Type B pancreatic cell (in vitro differentiated cells): ENCODE results near the gene TBC1D2. TPM values are rescaled to one million over a fixed set of nuclear protein-coding genes. Genes with fewer than 3 reads are reported as not detected.
A peak's percentile ranks its signal among the peaks of the same experiment; 100 is the strongest.

Experiments
- DNase-seq: peaks from one replicate; pipeline ENCODE4 v3.0.0; 2021; ENCODE audit warnings: mixed read lengths; ENCODE audit not compliant: unreplicated experiment; ENCODE audit errors: extremely low spot score
- H3K27ac Mint-ChIP-seq: 2 replicates; pipeline ENCODE4 v1.8.0; 2021; ENCODE audit warnings: mild to moderate bottlenecking, mixed read lengths
- H3K27me3 Mint-ChIP-seq: 2 replicates; pipeline ENCODE4 v1.8.0; 2021; ENCODE audit warnings: mixed read lengths
- H3K36me3 Mint-ChIP-seq: 2 replicates; pipeline ENCODE4 v1.8.0; 2021; ENCODE audit warnings: mixed read lengths
- H3K4me1 Mint-ChIP-seq: one replicate; pipeline ENCODE4 v1.8.0; 2021; ENCODE audit warnings: mixed read lengths; ENCODE audit not compliant: unreplicated experiment
- H3K4me3 Mint-ChIP-seq: 2 replicates; pipeline ENCODE4 v1.8.0; 2021; ENCODE audit warnings: mild to moderate bottlenecking, mixed read lengths
- H3K9me3 Mint-ChIP-seq: 2 replicates; pipeline ENCODE4 v1.8.0; 2021; ENCODE audit warnings: mixed read lengths
- total RNA-seq: library from RNA; stranded (reverse); gene quantifications from 2 replicates; pipeline ENCODE4 v1.2.1, GENCODE V29; 2021; ENCODE audit warnings: low replicate concordance
- TF ChIP-seq, protein P1 (sequence below): fragments of 200-600 bp; sonication (generic); conservative IDR thresholded peaks from 2 replicates; pipeline ENCODE4 v1.5.0; 2021; ENCODE audit warnings: antibody characterized with exemption, mild to moderate bottlenecking

The TBC1D2 gene
- total RNA-seq, 1 donor from 2014 or later = 9.4 TPM

GRCh38 chr9:98280574-98280973 is 25.1 kb upstream of the TBC1D2 start:
- Mint-ChIP-seq H3K27ac (no peak overlapping the region), H3K27me3 (peaks cover 44% of the 10 kb centered on the region), H3K4me1 (peaks cover 18% of the 10 kb centered on the region), H3K4me3 (peak overlapping the region; percentile 51), H3K9me3 (no peaks in the 10 kb centered on the region), H3K36me3 (no peaks in the 10 kb centered on the region)
- DNase-seq = no peak
- TF ChIP-seq, protein P1, sequence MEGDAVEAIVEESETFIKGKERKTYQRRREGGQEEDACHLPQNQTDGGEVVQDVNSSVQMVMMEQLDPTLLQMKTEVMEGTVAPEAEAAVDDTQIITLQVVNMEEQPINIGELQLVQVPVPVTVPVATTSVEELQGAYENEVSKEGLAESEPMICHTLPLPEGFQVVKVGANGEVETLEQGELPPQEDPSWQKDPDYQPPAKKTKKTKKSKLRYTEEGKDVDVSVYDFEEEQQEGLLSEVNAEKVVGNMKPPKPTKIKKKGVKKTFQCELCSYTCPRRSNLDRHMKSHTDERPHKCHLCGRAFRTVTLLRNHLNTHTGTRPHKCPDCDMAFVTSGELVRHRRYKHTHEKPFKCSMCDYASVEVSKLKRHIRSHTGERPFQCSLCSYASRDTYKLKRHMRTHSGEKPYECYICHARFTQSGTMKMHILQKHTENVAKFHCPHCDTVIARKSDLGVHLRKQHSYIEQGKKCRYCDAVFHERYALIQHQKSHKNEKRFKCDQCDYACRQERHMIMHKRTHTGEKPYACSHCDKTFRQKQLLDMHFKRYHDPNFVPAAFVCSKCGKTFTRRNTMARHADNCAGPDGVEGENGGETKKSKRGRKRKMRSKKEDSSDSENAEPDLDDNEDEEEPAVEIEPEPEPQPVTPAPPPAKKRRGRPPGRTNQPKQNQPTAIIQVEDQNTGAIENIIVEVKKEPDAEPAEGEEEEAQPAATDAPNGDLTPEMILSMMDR = no peak

DNA sequence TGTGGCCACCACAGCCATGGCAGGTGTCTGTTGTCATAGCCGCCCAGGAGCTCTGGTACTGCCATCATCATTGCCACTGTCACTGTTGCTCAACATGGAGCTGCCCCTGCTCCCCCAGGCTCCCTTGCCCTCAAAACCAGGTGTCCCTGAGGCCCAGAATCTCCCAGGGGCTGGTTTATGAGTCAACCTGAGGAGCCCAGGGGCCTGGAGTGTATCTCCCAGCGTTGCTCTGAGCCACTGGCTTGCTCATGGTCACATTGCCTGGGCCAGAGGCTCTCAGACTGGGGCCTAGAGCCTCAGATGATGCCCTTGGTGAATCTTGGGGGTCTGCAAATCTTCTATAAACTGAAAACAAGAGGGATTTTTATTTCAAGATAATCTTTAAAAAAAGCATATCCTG is 24.7 kb upstream of the TBC1D2 start:
- Mint-ChIP-seq H3K27ac (no peak overlapping the region), H3K36me3 (no peaks in the 10 kb centered on the region), H3K9me3 (no peaks in the 10 kb centered on the region), H3K27me3 (peaks cover 45% of the 10 kb centered on the region), H3K4me1 (peaks cover 18% of the 10 kb centered on the region), H3K4me3 (no peak overlapping the region)
- TF ChIP-seq, protein P1 = no peak
- no peak for DNase-seq

DNA sequence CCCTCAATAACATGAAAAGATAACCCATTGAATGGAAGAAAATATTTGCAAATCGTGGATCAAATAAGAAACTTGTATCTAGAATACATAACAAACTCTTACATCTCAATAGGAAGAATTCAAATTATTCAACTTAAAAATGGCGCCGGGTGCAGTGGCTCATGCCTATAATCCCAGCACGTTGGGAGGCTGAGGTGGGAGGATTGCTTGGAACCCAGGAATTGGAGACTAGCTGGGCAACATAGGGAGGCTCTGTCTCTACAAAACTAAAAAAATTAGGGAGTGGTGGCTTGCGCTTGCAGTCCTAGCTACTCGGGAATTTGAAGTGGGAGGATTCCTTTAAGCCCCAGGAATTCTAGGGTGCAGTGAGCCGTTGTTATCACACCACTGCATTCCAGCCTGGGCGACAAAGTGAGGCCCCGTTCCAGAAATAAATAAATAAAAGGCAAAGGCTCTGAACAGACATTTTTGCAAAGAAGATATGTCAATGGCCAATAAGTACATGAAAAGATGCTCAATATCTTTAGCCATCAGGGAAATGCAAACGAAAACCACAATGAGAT is 21.5 kb upstream of the TBC1D2 start:
- TF ChIP-seq, protein P1 = no peak
- Mint-ChIP-seq H3K27ac (no peak overlapping the region), H3K9me3 (no peaks in the 10 kb centered on the region), H3K4me3 (no peak overlapping the region), H3K4me1 (peaks cover 15% of the 10 kb centered on the region), H3K36me3 (no peaks in the 10 kb centered on the region), H3K27me3 (peaks cover 46% of the 10 kb centered on the region)
- DNase-seq = no peak

DNA sequence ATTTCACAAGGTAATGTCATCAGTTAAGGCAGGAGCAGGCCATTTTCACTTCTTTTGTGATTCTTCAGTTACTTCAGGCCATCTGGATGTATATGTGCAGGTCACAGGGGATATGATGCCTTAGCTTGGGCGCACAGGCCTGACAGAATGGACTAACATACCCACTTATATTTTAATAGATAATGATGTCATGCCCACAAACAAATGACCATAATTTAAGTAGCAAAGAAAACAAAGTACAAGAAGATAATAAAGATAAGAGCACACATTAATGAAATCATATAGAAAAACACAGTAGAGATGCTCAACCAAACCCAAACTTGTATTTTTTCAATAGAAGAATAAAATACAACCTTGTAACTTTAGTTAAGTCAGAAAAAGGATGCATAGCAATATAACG is 19.7 kb upstream of the TBC1D2 start:
- no peaks in the 10 kb centered on the region for H3K36me3 Mint-ChIP-seq
- no peaks in the 10 kb centered on the region for H3K4me1 Mint-ChIP-seq
- H3K27me3 Mint-ChIP-seq = peaks cover 35% of the 10 kb centered on the region
- DNase-seq = no peak
- H3K27ac Mint-ChIP-seq = no peak overlapping the region
- H3K4me3 Mint-ChIP-seq = no peak overlapping the region
- TF ChIP-seq, protein P1 = no peak
- no peaks in the 10 kb centered on the region for H3K9me3 Mint-ChIP-seq

GRCh38 chr9:98272083-98272482 is 16.6 kb upstream of the TBC1D2 start:
- H3K4me1 Mint-ChIP-seq = no peaks in the 10 kb centered on the region

More at GRCh38 chr9:98272083-98272482, 16.6 kb upstream of the TBC1D2 start:
- Mint-ChIP-seq H3K27me3 (peaks cover 26% of the 10 kb centered on the region), H3K27ac (no peak overlapping the region), H3K36me3 (no peaks in the 10 kb centered on the region), H3K9me3 (no peaks in the 10 kb centered on the region), H3K4me3 (no peak overlapping the region)
- TF ChIP-seq, protein P1 = no peak
- no peak for DNase-seq
